Eye (tissue), 1 donor: ENCODE measurements around the gene ACSF3.
"Not testable (repeated sequence)": the region's sequence is repeated elsewhere in the genome, so short reads cannot be mapped to it uniquely, and the experiment has no call there.

Experiments
- DNase-seq: peaks from one replicate; pipeline ENCODE4 v3.0.0-alpha.2; 2015

The ACSF3 gene

GRCh38 chr16:89073346-89074071 is 20.1 kb upstream of the ACSF3 start:
- no peak for DNase-seq

GRCh38 chr16:89074072-89074674 is 19.5 kb upstream of the ACSF3 start:
- not testable (repeated sequence) for DNase-seq

- DNase-seq, result no peak
Measured at GRCh38 chr16:89074803-89075688, 18.6 kb upstream of the ACSF3 start.

GRCh38 chr16:89076159-89076558 is 17.5 kb upstream of the ACSF3 start:
- DNase-seq, result no peak

- DNase-seq, result no peak
Measured at GRCh38 chr16:89077076-89077475, 16.6 kb upstream of the ACSF3 start.

GRCh38 chr16:89078172-89078571 is 15.5 kb upstream of the ACSF3 start:
- DNase-seq, result no peak

- no peak for DNase-seq
Measured at GRCh38 chr16:89079434-89079980, 14.1 kb upstream of the ACSF3 start.

GRCh38 chr16:89080196-89080853 is 13.3 kb upstream of the ACSF3 start:
- DNase-seq, result no peak

GRCh38 chr16:89081556-89081955 is 12.1 kb upstream of the ACSF3 start:
- DNase-seq, result no peak

- no peak for DNase-seq
Measured at GRCh38 chr16:89084411-89084810, 9.2 kb upstream of the ACSF3 start.

GRCh38 chr16:89084814-89085612 is 8.6 kb upstream of the ACSF3 start:
- DNase-seq, result no peak

GRCh38 chr16:89085755-89086154 is 7.9 kb upstream of the ACSF3 start:
- DNase-seq, result no peak

GRCh38 chr16:89087922-89088497 is 5.6 kb upstream of the ACSF3 start:
- no peak for DNase-seq

- no peak for DNase-seq
Measured at GRCh38 chr16:89089120-89089519, 4.5 kb upstream of the ACSF3 start.

GRCh38 chr16:89090182-89090630 is 3.4 kb upstream of the ACSF3 start:
- DNase-seq, result no peak

GRCh38 chr16:89090669-89091426 is 2.8 kb upstream of the ACSF3 start:
- DNase-seq, result no peak

- DNase-seq, result no peak
Measured at GRCh38 chr16:89092013-89092412, 1.6 kb upstream of the ACSF3 start.

- not testable (repeated sequence) for DNase-seq
Measured at GRCh38 chr16:89093252-89093601, 425 bp upstream of the ACSF3 start.

GRCh38 chr16:89094252-89094879 is 714 bp downstream of the ACSF3 start:
- peak; percentile 45 for DNase-seq

- DNase-seq, result no peak
Measured at GRCh38 chr16:89094880-89095258, 1.2 kb downstream of the ACSF3 start.
